HL-60 (cell line): Measurements from ENCODE around the gene ADAM33.

Source experiments
- DNase-seq, 2 experiments: peaks; one replicate each; pipeline ENCODE4 v3.0.0-alpha.2; 2010 to 2020; ENCODE audit warnings: low read depth in 1 of 2, low spot score in 1 of 2
- H3K27ac ChIP-seq: fragments of 250-450 bp; sonication (Bioruptor Pico); replicated peaks from 2 replicates; pipeline ENCODE4 v1.5.1; 2020; ENCODE audit warnings: mild to moderate bottlenecking, moderate library complexity
- H3K27me3 ChIP-seq: fragments of 250-450 bp; sonication (Bioruptor Pico); 2 replicates; pipeline ENCODE4 v1.5.1; 2021; ENCODE audit warnings: mild to moderate bottlenecking, moderate library complexity; ENCODE audit not compliant: insufficient read depth, poor library complexity, severe bottlenecking
- H3K4me3 ChIP-seq: replicated peaks from 2 replicates; pipeline ENCODE4 v1.5.1; 2011; ENCODE audit warnings: mild to moderate bottlenecking, control low read depth, low read length; ENCODE audit not compliant: insufficient read depth
- CTCF ChIP-seq: IDR thresholded peaks from one replicate; pipeline ENCODE4 v1.5.1; 2011; ENCODE audit warnings: low read length, control low read depth, inconsistent platforms; ENCODE audit not compliant: insufficient read depth
- GABPA ChIP-seq: IDR thresholded peaks from 2 replicates; pipeline ENCODE4 v1.6.1; 2012; ENCODE audit warnings: low read depth
- POLR2AphosphoS5 ChIP-seq: IDR thresholded peaks from 2 replicates; pipeline ENCODE4 v1.6.1; 2012; ENCODE audit warnings: low read depth
- SPI1 ChIP-seq: IDR thresholded peaks from 2 replicates; pipeline ENCODE4 v1.6.1; 2012; ENCODE audit warnings: low read depth, mild to moderate bottlenecking, borderline replicate concordance
- TF ChIP-seq, protein P1 (sequence below): IDR thresholded peaks from 2 replicates; pipeline ENCODE4 v1.6.1; 2012; ENCODE audit warnings: low read depth; ENCODE audit not compliant: insufficient replicate concordance

ADAM33 gene

DNA sequence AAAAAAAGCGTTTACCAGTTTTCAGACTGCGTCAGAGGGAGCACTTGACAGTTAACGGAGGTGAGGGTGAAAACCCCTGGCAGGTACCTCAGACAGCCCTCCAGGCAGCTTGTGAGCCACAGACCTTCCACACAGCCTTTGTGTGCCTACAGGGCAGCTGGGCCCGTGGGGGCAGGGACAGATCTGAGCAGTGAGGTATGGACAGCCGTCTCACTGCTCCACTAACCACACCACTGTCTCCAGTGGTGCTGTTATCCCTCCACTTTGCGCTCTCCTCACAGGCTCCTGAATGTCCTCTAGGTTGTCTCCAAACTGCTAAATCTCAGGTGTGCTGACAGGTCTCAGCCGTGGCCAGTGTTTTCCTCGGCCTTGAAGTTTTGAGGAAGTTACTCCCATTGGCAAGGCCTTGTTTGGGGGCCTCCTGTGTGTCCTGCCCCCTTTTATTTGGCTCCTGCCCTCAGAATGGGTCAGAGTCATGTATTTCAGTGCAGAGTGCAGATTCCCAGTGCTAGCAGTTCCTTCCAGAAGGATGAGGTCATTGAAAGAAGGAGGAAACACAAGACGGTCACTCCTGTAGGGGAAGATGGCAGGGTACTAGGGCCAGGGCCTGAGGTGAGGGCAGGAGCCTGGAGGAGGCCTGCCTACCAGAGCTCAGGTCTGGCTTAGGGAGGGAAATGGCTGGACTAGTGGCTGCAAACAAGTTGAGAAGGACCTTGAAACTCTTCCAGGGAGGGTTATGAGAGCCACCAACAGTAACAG lies 30.4 kb downstream of the ADAM33 start:
- Histone ChIP-seq H3K27ac (no peak overlapping the region), H3K27me3 (no peaks in the 10 kb centered on the region), H3K4me3 (no peak overlapping the region)
- TF ChIP-seq CTCF, result no peak
- TF ChIP-seq POLR2AphosphoS5, result no peak
- TF ChIP-seq GABPA, result no peak
- no peak for TF ChIP-seq SPI1
- TF ChIP-seq, protein P1, sequence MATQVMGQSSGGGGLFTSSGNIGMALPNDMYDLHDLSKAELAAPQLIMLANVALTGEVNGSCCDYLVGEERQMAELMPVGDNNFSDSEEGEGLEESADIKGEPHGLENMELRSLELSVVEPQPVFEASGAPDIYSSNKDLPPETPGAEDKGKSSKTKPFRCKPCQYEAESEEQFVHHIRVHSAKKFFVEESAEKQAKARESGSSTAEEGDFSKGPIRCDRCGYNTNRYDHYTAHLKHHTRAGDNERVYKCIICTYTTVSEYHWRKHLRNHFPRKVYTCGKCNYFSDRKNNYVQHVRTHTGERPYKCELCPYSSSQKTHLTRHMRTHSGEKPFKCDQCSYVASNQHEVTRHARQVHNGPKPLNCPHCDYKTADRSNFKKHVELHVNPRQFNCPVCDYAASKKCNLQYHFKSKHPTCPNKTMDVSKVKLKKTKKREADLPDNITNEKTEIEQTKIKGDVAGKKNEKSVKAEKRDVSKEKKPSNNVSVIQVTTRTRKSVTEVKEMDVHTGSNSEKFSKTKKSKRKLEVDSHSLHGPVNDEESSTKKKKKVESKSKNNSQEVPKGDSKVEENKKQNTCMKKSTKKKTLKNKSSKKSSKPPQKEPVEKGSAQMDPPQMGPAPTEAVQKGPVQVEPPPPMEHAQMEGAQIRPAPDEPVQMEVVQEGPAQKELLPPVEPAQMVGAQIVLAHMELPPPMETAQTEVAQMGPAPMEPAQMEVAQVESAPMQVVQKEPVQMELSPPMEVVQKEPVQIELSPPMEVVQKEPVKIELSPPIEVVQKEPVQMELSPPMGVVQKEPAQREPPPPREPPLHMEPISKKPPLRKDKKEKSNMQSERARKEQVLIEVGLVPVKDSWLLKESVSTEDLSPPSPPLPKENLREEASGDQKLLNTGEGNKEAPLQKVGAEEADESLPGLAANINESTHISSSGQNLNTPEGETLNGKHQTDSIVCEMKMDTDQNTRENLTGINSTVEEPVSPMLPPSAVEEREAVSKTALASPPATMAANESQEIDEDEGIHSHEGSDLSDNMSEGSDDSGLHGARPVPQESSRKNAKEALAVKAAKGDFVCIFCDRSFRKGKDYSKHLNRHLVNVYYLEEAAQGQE, result no peak
- DNase-seq, result no peak

- TF ChIP-seq, protein P1, result no peak
- TF ChIP-seq GABPA (no peak), CTCF (no peak), POLR2AphosphoS5 (no peak), SPI1 (no peak)
- H3K27me3 ChIP-seq, result no peaks in the 10 kb centered on the region
- no peak overlapping the region for H3K27ac ChIP-seq
- no peak overlapping the region for H3K4me3 ChIP-seq
- no peak for DNase-seq
Measured at GRCh38 chr20:3648951-3649350, 32.9 kb downstream of the ADAM33 start.

DNA sequence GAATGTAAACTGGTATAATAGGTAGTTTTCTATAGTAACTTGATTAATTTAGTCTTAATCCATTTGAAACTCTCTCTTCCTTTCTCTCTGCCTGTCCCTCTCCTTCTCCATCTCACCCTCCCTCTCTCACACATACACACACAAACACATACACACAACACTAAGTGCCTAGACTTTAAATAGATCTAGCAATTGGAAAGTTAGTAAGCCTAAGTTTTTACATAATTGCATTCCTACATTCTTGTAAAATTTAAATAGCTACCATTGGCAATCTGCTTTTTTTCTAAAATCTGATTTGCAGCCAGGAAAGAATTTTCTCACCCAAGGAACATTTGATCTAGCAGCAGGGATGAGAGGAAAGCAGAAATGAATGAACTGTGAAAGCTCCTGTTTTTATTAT lies 34.3 kb downstream of the ADAM33 start:
- Histone ChIP-seq H3K27ac (no peak overlapping the region), H3K27me3 (no peaks in the 10 kb centered on the region), H3K4me3 (no peak overlapping the region)
- no peak for DNase-seq
- TF ChIP-seq, protein P1, result no peak
- no peak for TF ChIP-seq POLR2AphosphoS5
- TF ChIP-seq SPI1, result no peak
- no peak for TF ChIP-seq CTCF
- TF ChIP-seq GABPA, result no peak
